ENCODE data around the gene ITGAX.

- TF ChIP-seq CTCF (conservative IDR thresholded peaks at IDR 0.05 in 1 of 2, IDR thresholded peaks at IDR 0.05 in 1 of 2; ENCODE audit: low read depth in 1 of 2, low read length in 2 of 2), result no peak
- TF ChIP-seq EZH2 (IDR thresholded peaks at IDR 0.05; ENCODE audit: low read length, missing control alignments), result no peak
Observed at GRCh38 chr16:31411024-31411844, 56.3 kb downstream of the ITGAX start.
